H9 (cell line): Measurements from ENCODE around the gene UBR7. TPM values are rescaled to one million over a fixed set of nuclear protein-coding genes. Genes with fewer than 3 reads are reported as not detected.

ENCODE experiments used
- DNase-seq: peaks from one replicate; pipeline ENCODE4 v3.0.0-alpha.2; 2017
- H2AFZ ChIP-seq: one replicate; pipeline ENCODE4 v1.6.1; 2013; ENCODE audit warnings: mild to moderate bottlenecking, low read length, control low read depth, moderate library complexity
- H2AK5ac ChIP-seq: 2 replicates; pipeline ENCODE4 v1.6.1; 2013; ENCODE audit warnings: low read length, control low read depth, mixed read lengths; ENCODE audit not compliant: insufficient read length
- H2BK120ac ChIP-seq: one replicate; pipeline ENCODE4 v1.6.1; 2013; ENCODE audit warnings: low read depth, mild to moderate bottlenecking, low read length, control low read depth, inconsistent platforms; ENCODE audit not compliant: poor library complexity, severe bottlenecking
- H2BK12ac ChIP-seq: 2 replicates; pipeline ENCODE4 v1.6.1; 2013; ENCODE audit warnings: low read length, control low read depth, mixed read lengths, low read depth; ENCODE audit not compliant: insufficient read length
- H2BK15ac ChIP-seq: 2 replicates; pipeline ENCODE4 v1.6.1; 2013; ENCODE audit warnings: low read depth, low read length, control low read depth
- H2BK20ac ChIP-seq: one replicate; pipeline ENCODE4 v1.6.1; 2013; ENCODE audit warnings: low read depth, mild to moderate bottlenecking, low read length, control low read depth, inconsistent platforms; ENCODE audit not compliant: poor library complexity, severe bottlenecking
- H2BK5ac ChIP-seq: 2 replicates; pipeline ENCODE4 v1.6.1; 2013; ENCODE audit warnings: low read length, control low read depth, mixed read lengths; ENCODE audit not compliant: insufficient read length
- H3K14ac ChIP-seq: 2 replicates; pipeline ENCODE4 v1.6.1; 2013; ENCODE audit warnings: low read length, control low read depth; ENCODE audit not compliant: insufficient read depth
- H3K18ac ChIP-seq: 2 replicates; pipeline ENCODE4 v1.6.1; 2013; ENCODE audit warnings: low read depth, mild to moderate bottlenecking, mixed read lengths, low read length, control low read depth; ENCODE audit not compliant: insufficient read length
- H3K23ac ChIP-seq: 2 replicates; pipeline ENCODE4 v1.6.1; 2013; ENCODE audit warnings: low read length, control low read depth, mixed read lengths, low read depth; ENCODE audit not compliant: insufficient read length
- H3K23me2 ChIP-seq: 2 replicates; pipeline ENCODE4 v1.6.1; 2013; ENCODE audit warnings: low read depth, mild to moderate bottlenecking, mixed read lengths, low read length, control low read depth; ENCODE audit not compliant: insufficient read length, poor library complexity, severe bottlenecking
- H3K27ac ChIP-seq: 2 replicates; pipeline ENCODE4 v1.5.1; 2013; ENCODE audit warnings: low read length, control low read depth, mixed read lengths, low read depth; ENCODE audit not compliant: insufficient read length
- H3K27me3 ChIP-seq: 2 replicates; pipeline ENCODE4 v1.6.1; 2013; ENCODE audit warnings: low read length, control low read depth, inconsistent platforms; ENCODE audit not compliant: insufficient read depth
- H3K4ac ChIP-seq: 2 replicates; pipeline ENCODE4 v1.6.1; 2013; ENCODE audit warnings: low read depth, mild to moderate bottlenecking, control low read depth, inconsistent platforms, low read length, moderate library complexity
- H3K4me1 ChIP-seq: 2 replicates; pipeline ENCODE4 v1.6.1; 2013; ENCODE audit warnings: low read length, control low read depth, inconsistent platforms; ENCODE audit not compliant: insufficient read depth
- H3K4me2 ChIP-seq: 2 replicates; pipeline ENCODE4 v1.6.1; 2013; ENCODE audit warnings: low read length, control low read depth, mixed read lengths; ENCODE audit not compliant: insufficient read length, insufficient read depth
- H3K56ac ChIP-seq: 2 replicates; pipeline ENCODE4 v1.6.1; 2013; ENCODE audit warnings: low read depth, mild to moderate bottlenecking, mixed read lengths, low read length, control low read depth; ENCODE audit not compliant: insufficient read length
- H3K79me1 ChIP-seq: 2 replicates; pipeline ENCODE4 v1.6.1; 2013; ENCODE audit warnings: low read depth, mild to moderate bottlenecking, moderate library complexity, low read length, control low read depth, inconsistent platforms; ENCODE audit not compliant: insufficient read depth, poor library complexity, severe bottlenecking
- H3K79me2 ChIP-seq: 2 replicates; pipeline ENCODE4 v1.6.1; 2013; ENCODE audit warnings: low read length, control low read depth, inconsistent platforms; ENCODE audit not compliant: insufficient read depth
- H3K9ac ChIP-seq: 2 replicates; pipeline ENCODE4 v1.6.1; 2013; ENCODE audit warnings: low read length, control low read depth, mixed read lengths; ENCODE audit not compliant: insufficient read length; ENCODE audit errors: extremely low read depth
- H3K9me3 ChIP-seq: one replicate; pipeline ENCODE4 v1.6.1; 2013; ENCODE audit warnings: low read depth, low read length, inconsistent platforms; ENCODE audit not compliant: control insufficient read depth
- H3T11ph ChIP-seq: one replicate; pipeline ENCODE4 v1.6.1; 2013; ENCODE audit warnings: mild to moderate bottlenecking, low read length, control low read depth, inconsistent platforms
- H4K20me1 ChIP-seq: one replicate; pipeline ENCODE4 v1.6.1; 2013; ENCODE audit not compliant: control insufficient read depth, insufficient read length, insufficient read depth
- H4K5ac ChIP-seq: 2 replicates; pipeline ENCODE4 v1.6.1; 2013; ENCODE audit warnings: low read depth, mild to moderate bottlenecking, mixed read lengths, low read length, control low read depth; ENCODE audit not compliant: insufficient read length
- H4K8ac ChIP-seq: replicated peaks from 2 replicates; pipeline ENCODE4 v1.6.1; 2013; ENCODE audit warnings: low read length, control low read depth, mixed read lengths, low read depth; ENCODE audit not compliant: insufficient read length
- H4K91ac ChIP-seq: 2 replicates; pipeline ENCODE4 v1.6.1; 2013; ENCODE audit warnings: low read depth, mild to moderate bottlenecking, moderate library complexity, mixed read lengths, low read length, control low read depth; ENCODE audit not compliant: insufficient read length
- H3K27ac Mint-ChIP-seq, 3 experiments: 2 replicates in 2 of 3; 3 replicates in 1 of 3; pipeline ENCODE4 v1.8.0; 2020 to 2021; ENCODE audit warnings: mixed read lengths in 3 of 3, mild to moderate bottlenecking in 1 of 3, moderate library complexity in 1 of 3
- H3K27me3 Mint-ChIP-seq: 2 replicates; pipeline ENCODE4 v1.8.0; 2021; ENCODE audit warnings: low read depth, mild to moderate bottlenecking, moderate library complexity, mixed read lengths
- H3K36me3 Mint-ChIP-seq, 3 experiments: 2 replicates in 2 of 3; 3 replicates in 1 of 3; pipeline ENCODE4 v1.8.0; 2020 to 2021; ENCODE audit warnings: low read depth in 3 of 3, mixed read lengths in 3 of 3; ENCODE audit not compliant: insufficient read depth in 1 of 3
- H3K4me1 Mint-ChIP-seq, 2 experiments: 2 replicates each; pipeline ENCODE4 v1.8.0; 2020; ENCODE audit warnings: mixed read lengths in 2 of 2
- H3K4me3 Mint-ChIP-seq, 2 experiments: 2 replicates in 1 of 2; 3 replicates in 1 of 2; pipeline ENCODE4 v1.8.0; 2020 to 2021; ENCODE audit warnings: mild to moderate bottlenecking in 2 of 2, mixed read lengths in 2 of 2, moderate library complexity in 1 of 2
- H3K9me3 Mint-ChIP-seq, 2 experiments: 2 replicates in 1 of 2; 3 replicates in 1 of 2; pipeline ENCODE4 v1.8.0; 2020; ENCODE audit warnings: mild to moderate bottlenecking in 2 of 2, mixed read lengths in 2 of 2, moderate library complexity in 1 of 2
- WGBS: extraction: QIAGEN DNeasy Blood & Tissue Kit; methylation state at CpG from one replicate; pipeline ENCODE4 v1.1.7; 2013; ENCODE audit warnings: missing lambda C conversion rate, low lambda C conversion rate, mixed read lengths; ENCODE audit not compliant: insufficient read length; ENCODE audit errors: extremely low coverage; 5-methylcytosine and 5-hydroxymethylcytosine counted together
- total RNA-seq: library from RNA; stranded (reverse); gene quantifications from 2 replicates; pipeline ENCODE4 v1.2.1, GENCODE V29; 2021
- TF ChIP-seq, protein P1 (sequence below): fragments of 200-600 bp; sonication (generic); conservative IDR thresholded peaks from 3 replicates; pipeline ENCODE4 v1.8.0; 2021; ENCODE audit warnings: antibody characterized with exemption, mild to moderate bottlenecking

The UBR7 gene
- total RNA-seq, 1 experiment from 2014 or later: 28.4 TPM

DNA sequence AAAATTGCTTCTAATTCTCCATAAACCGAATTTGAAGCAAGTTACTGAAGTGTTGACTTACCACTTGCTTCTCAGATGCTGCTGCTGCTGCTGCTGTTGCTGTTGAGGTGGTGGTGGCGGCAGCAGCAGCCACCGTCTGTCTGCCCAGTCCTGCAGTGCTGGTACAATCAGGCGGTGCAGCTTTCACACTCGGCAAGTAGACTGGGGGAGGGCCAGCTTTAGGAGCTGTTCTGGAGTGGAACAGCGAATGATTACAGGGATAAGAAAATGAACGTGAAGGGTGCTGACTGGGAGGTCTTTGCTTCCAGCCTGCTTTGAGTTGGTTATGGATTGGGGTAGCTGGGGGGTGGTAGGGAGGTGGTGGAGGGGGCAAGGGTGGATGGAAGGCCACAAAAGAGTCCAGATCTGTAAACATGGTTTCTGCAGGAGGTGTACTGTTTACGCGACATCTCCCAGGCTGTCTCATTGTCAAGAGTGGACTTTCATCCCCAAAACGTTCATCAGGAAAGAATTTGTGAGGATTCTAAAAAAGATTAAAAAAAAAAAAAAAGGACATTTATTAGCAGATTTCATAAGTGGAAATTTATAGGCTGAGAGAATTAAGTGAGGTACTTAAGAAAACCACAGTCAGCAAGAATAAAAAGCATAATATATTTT is 38.8 kb downstream of the UBR7 start:
- Histone ChIP-seq H2AK5ac (no peak overlapping the region), H2BK120ac (no peak overlapping the region), H3K14ac (no peak overlapping the region), H3K23me2 (no peaks in the 10 kb centered on the region), H4K20me1 (no peaks in the 10 kb centered on the region), H2BK15ac (no peak overlapping the region), H3K27ac (no peak overlapping the region), H2AFZ (no peak overlapping the region), H2BK5ac (no peak overlapping the region), H3K23ac (no peak overlapping the region), H3K9ac (no peak overlapping the region), H4K8ac (no peak overlapping the region), H3K18ac (no peak overlapping the region), H3T11ph (no peak overlapping the region), H4K91ac (no peak overlapping the region), H3K27me3 (no peaks in the 10 kb centered on the region), H2BK20ac (no peak overlapping the region), H2BK12ac (no peak overlapping the region), H3K9me3 (no peaks in the 10 kb centered on the region), H3K4ac (no peak overlapping the region), H3K56ac (no peak overlapping the region), H3K79me2 (no peaks in the 10 kb centered on the region), H3K4me1 (no peaks in the 10 kb centered on the region), H3K79me1 (no peaks in the 10 kb centered on the region), H4K5ac (no peak overlapping the region), H3K4me2 (no peak overlapping the region)
- Mint-ChIP-seq H3K4me1 (peaks cover 2 to 5% of the 10 kb centered on the region in 2 experiments; a peak in 3 of 4 replicates), H3K9me3 (no peaks in the 10 kb centered on the region), H3K27ac (peak overlapping the region in 2 of 3 experiments; percentile 11 to 45; a peak in 1 of 7 replicates), H3K4me3 (no peak overlapping the region), H3K27me3 (no peaks in the 10 kb centered on the region), H3K36me3 (peaks cover 14 to 66% (median 50%) of the 10 kb centered on the region in 3 experiments)
- no CpG with 5 or more reads among the region's 10 CpGs for WGBS
- no peak for DNase-seq
- TF ChIP-seq, protein P1, sequence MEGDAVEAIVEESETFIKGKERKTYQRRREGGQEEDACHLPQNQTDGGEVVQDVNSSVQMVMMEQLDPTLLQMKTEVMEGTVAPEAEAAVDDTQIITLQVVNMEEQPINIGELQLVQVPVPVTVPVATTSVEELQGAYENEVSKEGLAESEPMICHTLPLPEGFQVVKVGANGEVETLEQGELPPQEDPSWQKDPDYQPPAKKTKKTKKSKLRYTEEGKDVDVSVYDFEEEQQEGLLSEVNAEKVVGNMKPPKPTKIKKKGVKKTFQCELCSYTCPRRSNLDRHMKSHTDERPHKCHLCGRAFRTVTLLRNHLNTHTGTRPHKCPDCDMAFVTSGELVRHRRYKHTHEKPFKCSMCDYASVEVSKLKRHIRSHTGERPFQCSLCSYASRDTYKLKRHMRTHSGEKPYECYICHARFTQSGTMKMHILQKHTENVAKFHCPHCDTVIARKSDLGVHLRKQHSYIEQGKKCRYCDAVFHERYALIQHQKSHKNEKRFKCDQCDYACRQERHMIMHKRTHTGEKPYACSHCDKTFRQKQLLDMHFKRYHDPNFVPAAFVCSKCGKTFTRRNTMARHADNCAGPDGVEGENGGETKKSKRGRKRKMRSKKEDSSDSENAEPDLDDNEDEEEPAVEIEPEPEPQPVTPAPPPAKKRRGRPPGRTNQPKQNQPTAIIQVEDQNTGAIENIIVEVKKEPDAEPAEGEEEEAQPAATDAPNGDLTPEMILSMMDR: no peak
